GM19043 (cell line): ENCODE measurements around the gene HSBP1.

Experiments
- ATAC-seq: cut with Tn5 transposase; IDR thresholded peaks from one replicate; pipeline ENCODE4 v1.9.1; 2021; ENCODE audit warnings: low read depth; ENCODE audit not compliant: unreplicated experiment

HSBP1 gene

DNA sequence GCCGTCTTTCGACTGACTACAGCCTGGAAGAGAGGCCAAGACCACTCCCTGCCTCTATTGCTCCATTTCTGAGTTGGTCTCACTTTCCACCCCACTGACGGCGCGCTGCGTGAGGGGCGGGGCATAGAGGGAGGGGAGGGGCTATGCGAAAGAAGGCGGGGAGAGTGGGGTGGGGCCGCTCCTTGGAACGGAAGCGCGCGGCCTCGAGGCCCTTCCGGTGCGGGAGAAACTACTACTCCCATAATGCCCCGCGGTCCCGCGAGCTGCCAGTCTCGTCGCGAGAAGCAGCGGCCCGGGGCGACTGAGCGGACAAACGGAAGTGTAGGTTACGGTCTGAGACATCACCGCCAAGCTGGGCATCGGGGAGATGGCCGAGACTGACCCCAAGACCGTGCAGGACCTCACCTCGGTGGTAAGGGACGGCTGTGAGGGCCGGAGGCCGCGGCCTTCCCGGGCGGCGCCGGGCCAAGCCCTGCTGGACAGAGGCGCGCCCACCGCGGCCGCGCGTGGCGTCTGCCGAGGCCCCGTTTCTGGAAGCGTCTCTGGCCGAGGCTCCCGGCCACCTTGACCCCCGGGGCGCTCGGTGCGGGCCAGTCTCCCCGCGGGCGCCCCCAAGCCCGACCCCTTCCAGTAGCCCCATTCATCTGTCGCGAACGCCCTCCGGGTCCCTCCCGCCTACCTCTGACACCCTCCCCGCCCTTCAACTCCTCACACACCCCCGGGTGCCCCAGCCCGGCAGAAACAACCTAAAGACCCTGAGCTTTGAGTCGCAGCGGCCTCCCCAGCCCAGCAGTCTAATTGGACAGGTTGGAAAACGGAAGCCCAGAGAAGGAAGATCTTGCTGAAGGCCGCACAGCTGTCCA is at the start of gene HSBP1:
Gene HSBP1, plus strand, starts transcription at position 269 of the 863 bp plus-strand sequence. Its CDS starts 99 bp downstream, at position 368.
- peak; percentile 87 for ATAC-seq

DNA sequence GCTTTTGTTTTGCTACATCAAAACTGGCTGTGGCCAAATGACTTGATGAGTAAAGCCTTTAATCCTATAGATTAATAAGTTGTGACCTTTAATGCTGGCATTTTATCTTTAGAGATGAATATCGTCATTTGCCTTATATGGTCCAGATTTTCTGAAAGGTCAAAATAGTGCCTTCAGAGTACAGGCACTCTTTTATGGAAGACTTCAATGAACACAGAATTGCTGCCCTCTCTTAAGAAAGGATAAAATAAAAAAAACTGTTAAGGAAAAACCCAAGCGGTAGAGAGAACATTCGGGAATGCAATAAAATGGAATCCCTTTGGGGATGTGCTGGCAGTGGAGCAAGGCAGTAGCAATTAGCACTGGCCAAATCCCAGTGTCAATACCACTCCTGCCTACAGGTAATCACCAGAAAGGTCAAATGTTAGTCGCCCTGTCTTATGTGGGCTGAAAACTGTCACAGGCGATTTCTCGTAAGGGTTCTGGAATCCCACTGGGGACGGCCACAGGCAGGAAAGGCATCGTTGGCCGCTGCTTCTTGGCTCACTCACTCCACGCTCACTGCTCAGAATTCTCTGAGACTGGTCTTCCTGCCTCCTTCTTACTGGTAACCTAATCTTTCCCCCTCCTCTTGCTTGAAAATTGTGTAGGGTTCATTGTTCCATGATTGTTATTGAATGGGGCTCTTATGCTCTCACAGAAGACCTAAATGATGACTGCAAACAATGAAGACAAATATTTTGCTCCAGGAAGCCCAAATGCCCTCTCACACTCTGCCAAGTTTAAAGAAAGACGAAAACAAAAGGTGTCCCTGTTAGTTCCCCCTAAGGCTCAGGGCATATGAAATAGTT is 45.4 kb upstream of the HSBP1 start:
- ATAC-seq = no peak

DNA sequence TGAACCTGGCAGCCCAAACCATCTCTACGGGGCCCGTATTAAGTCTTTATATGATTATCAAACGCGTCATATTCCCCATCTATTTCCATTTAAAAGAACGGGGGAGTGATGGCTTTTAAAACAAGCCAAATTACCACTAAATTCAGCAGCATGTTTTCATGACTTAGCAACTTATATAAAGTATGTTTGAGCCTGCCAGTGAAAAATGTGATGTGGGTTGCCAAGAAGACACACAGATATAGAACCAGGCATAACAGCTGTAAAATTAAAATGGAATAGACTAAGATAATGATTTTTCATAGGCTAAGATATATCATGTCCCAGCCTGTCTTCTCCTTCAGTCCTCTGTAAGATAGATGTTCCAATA is 44.8 kb upstream of the HSBP1 start:
- no peak for ATAC-seq

DNA sequence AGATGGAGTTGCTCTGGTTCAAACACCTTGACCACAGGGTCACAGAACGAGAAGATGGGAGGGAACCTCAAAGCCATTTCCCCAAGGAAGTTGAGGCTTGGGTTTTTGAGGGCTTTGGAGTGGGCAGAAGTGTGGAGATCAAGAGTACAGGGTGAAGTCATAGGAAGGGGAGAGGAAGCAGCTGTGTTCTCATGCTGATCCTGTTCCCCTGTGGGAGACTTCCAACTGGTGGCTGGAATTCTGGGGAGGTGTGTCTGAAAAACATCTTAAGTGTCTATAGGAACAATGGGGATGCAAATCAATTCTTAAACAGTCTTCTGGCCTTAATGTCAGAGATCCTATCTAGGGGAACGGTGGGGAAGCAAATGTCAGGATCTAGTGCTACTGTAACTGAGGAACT is 38.8 kb upstream of the HSBP1 start:
- no peak for ATAC-seq

DNA sequence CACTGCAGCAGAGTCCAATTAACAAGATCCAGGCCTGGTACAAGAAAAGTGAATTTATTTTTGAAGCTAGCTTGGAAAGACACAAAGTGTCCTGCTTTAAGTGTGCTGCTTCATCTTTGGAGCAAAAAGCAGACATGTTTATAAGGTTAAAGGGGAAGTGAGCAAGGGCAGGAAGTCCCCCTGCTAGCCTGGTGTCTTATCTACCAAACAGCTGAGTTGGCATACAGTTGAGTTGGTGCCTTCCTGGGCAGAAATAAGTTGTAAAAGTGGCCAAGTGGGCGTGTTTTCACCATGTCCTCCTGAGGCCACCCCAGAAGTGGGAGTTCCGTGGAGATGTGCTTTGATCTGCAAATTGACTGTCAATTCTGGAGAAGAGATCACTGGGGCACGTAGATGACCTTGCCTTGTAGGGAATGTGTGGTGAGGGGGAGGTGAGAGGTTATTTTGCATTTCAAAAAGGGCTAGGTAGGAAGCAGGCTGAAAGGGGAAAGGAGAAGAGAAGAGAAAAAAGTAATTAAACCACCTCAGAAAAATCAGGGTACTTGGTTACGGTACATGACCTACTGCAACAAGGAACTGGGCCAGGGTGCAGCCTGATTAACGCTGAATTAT is 38.3 kb upstream of the HSBP1 start:
- no peak for ATAC-seq

DNA sequence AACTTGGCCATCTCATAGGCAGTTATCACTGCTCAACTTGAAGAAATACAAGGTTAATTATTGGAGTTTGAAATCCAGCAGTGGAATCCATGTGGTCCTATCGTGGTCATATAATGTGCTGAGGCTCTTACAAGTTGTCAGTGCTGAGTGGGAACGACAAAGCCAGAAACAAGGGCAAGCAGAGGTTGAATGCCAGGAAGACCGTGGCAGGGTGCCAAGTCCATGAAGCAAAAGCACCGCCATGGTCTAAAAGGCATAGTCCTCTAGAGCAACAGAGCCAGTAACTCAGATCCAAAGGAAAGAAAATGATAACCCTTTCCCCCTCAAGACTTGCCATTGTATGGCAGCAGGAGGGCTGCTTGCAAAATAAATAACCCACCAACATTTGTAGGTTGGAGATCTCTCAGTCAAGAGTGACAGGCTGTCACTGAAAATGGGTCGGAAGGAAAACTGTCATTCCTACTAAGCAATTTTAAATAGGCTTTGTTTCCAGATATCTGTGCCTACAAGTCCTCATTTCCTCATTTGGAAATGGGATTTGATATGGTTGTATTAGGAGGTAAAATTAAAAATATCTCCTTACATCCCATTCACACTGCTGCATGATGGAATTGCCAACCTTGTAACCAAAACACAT is 36.4 kb upstream of the HSBP1 start:
- no peak for ATAC-seq

DNA sequence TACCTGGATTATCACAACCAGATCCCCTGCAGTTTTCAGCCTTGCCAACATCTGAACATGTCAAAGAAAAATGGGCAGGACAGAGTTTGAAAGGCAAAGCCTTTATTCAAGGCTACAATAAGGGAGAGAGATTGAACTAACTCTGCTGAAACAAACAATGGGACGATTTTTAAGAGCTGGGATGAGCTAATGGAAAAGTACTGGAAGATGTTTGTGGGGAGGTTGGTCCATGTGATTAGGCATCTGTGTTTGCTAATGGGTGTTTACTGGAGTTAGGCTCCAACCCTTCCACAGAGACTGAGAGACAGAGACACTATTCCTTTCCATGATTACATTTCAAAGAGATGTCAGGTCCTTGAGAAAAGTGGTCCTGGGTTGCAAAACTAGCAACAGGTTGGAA is 35.0 kb upstream of the HSBP1 start:
- no peak for ATAC-seq

DNA sequence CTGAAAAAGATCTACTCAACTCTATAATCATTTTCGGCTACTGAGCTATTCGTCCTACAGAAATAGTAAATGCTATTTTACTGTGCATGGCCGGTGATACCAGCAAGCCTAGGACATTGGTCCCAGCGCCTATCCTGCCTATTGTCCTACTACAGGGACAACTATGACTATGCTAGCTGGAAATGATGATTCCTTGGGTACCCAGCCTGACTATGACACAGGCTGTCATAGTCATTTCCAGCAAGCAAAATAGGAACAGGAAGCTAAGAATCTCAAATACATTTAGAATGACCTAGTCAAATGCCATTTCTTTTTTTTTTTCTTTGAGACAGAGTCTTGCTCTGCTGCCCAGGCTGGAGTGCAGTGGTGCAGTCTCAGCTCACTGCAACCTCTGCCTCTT is 33.7 kb upstream of the HSBP1 start:
- no peak for ATAC-seq

DNA sequence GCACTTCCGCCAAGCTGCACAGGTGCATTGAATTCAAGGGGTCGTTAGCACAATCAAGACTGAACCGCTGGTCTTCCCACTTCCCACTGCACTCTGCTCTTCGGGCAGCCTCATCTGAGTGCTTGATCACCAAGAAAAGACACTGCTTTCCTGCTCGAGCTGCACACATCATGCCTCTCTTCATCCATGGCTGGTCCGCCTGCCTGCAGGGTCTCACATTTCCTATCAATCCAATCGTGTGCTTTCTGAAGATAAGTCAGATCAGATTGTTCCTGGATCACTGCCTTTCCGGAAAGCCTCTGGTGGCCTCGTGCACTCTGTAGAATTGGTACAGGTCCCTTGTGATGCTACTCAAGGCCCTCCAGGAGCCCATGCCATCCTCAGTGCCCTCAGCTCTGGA is 30.8 kb upstream of the HSBP1 start:
- no peak for ATAC-seq

DNA sequence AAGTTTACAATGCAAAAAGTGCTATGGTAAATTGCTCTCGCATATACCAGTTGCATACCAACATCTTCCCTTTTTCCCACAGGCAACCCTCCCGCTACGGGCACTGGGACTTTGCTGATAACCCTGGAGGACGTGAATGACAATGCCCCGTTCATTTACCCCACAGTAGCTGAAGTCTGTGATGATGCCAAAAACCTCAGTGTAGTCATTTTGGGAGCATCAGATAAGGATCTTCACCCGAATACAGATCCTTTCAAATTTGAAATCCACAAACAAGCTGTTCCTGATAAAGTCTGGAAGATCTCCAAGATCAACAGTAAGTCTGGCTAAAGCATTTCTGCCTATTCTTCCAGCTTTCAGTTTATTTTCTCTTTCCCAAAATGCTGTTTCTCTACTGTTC is 27.9 kb upstream of the HSBP1 start:
- ATAC-seq = no peak

DNA sequence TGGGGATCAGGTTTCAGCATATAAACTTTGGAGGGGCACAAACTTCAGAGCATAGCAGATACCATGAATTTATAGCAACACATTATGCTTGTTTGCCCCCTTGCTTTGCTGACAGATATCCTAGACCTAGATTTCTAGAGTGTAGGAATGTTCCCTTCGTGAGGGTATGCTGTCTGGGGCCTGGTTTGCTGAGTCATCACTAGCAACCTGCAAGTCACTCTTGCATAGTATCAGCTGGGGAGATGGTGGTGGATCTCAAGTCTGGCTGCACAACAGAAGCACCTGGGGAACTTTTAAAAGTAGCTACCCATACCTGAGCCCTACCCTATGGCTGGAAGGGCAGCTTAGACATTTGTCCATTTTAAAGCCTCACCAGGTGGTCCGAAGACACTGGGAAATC is 22.3 kb upstream of the HSBP1 start:
- ATAC-seq = no peak

DNA sequence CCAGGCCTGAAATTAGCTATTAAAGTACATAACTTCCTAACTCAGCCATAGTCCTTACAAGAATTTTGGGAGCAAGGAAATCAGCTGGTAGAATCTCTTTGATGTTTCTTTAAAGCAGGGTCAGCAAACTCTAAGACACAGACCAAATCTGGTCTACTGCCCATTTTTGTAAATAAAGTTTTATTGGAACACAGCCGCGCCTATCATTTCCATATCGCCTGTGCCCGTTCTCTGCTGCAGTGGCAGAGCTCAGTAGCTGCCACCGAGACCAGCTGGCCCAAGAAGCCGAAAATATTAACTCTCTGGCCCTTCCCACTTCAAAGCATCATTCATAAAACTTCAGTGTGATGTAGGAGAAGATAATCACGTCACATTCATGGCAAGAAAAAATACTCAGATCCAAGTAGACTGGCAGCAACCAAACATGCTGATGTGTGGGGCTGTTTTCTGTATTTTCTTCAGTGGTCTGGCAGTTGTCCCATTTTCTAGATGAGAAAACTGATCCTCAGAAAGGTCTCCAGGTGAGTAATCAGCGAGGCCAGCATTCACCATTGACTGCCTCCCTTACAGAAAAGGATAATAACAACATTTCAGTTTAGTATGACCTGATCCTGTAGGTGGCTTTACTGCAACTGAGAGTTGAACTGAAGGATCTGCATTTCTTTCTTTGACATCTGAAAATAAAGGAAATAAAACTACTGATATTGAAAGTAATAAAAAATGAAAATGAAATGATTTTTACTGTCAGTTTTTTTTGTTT is 18.0 kb upstream of the HSBP1 start:
- no peak for ATAC-seq

DNA sequence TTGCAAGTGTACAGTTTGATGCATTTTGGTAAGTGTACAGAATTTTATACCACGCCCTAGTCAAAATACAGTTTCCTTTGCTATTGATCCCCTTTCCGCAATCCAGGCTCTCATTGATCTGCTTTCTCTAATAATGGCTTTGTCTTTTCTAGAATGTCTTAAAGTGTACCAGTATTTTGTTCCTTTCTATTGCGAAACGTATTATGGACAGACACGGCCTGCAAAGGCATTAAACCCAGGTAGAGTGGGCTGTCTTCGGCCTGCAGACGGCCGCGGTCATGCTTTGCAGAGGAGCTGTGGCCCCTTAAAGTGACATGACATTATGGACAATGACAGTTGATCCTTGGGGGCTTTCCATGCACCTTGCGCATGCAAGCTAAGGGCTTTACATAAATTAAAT is 15.9 kb upstream of the HSBP1 start:
- ATAC-seq = no peak

DNA sequence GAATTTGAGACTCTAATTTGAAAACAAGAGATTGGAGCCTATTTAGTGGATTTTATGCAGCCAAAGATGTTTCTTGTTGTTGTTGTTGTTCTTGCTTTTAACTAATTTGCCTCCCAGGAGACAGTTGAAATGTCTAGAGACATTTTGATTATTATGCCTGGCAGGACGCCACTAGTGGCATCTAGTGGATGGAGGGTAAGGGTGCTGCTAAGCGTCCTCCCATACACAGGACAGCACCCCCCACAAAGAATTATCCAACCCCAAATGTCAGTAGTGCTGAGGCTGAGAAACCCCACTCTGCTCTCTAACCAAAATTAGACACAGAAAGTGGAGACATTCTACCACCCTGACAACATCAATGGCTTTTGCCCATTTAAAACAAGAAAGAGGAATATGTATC is 15.4 kb upstream of the HSBP1 start:
- no peak for ATAC-seq

DNA sequence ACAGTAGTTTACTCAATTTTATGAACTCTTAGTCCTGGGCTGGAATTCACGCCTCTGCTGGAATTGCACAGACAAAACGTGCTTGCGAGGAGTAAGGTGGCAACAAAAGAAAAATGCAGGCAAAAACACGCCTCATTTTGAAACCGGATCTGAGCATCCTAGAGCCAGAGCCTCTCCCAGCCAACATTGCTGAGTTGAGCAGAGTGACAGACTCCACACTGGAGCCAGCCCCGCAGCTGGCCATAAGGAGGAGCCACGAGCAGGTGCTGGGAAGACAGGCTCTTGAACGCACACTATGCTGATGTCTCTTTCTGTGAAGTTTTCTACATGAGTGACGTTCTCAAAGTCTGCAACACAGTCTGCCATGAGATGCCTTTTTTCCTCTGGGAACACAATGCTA is 14.6 kb upstream of the HSBP1 start:
- no peak for ATAC-seq

DNA sequence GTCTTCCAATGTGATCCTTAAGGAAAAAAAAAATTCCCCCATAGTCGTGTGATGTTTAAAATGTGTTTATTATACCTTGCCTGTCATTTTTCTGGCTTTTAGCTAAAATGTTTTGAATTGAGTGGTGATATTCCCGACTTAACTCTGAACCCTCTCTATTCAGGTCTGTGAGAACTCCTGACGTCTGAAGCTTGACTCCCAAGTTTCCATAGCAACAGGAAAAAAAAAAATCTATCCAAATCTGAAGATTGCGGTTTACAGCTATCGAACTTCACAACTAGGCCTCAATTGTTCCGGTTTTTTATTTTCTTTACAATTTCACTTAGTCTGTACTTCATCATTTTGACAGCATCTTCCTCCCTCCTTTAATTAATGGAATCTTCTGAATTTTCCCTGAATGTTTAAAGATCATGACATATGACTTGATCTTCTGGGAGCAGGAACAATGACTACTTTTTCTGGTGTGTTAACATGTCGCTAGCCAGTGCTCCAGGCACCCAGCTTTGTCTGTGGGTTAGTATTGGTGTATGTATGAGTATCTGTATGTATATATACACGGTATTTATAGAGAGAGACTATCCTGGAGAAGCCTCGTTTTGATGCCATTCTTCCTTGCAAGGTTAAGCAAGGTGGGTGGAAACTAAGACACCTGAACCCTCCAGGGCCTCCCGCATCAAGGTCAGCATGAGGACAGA is 12.8 kb upstream of the HSBP1 start:
- ATAC-seq = no peak

DNA sequence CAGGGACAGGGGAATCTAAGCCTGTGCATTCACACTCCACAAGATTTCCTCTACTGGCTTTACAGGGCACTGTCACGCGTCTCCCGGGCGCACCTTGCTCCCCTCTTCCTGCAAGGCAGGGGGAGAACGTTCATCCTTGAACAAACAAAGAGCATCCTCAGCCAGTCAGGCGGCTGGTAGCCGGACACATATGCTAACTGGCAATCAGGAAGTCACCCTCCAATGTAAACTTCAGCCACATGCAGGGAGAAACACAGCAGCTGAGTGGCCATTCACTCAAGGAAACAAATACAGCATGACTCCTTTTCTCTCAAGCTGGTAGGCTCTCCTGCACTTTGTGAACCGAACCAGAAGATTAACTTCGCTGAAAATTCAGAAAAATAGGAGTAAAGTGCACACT is 10.8 kb upstream of the HSBP1 start:
- no peak for ATAC-seq

DNA sequence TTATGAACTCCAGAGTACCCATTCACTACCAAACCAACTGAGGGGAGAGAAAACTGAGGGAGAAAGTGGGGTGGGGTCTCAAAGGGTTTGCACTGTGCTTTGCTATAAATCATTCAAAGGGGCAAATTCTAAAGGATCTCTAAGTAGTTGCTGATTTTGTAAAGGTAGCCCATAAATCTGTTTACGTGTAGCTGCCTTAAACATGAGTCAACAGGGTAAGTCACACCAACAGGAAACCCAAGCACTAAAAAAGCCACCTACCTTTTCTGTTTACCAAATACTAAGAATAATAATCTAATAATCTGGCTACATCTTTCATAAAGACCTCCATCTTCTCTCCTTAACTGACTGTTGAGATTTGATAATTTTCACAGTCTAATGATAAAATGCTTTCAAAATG is 8.4 kb upstream of the HSBP1 start:
- ATAC-seq = no peak

DNA sequence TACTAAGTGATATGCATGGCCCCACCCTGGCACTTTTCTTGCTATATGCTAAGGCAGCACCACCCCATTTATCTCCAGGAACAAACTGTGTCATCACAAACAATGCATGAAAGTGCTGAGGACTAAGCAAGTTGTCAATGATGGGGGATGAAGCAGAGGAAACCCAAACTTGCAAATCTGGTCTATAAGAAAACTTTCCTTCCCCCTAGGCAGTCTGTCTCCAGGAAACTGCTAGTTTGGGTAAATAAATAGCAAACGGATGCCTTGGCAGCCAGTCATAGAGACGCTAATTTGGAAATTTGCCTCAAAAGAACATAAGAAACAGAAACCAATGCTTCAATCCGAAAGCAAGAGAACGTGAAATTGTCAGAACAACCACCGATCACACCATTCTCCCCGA is 5.6 kb upstream of the HSBP1 start:
- ATAC-seq = peak; percentile 66
